Natural killer cell treated with Interleukin-12 subunit alpha and Interleukin-12 subunit beta and Interleukin-15 and Interleukin-18, amount 100 ng/mL, for 72 hours (primary cell): ENCODE results near the gene SCGB1A1. TPM values are rescaled to one million over a fixed set of nuclear protein-coding genes. Genes with fewer than 3 reads are reported as not detected.

Source experiments
- ATAC-seq, 2 donors: fragments of 150-1000 bp; cut with Tn5 transposase in 1 of 2; sonication (Bioruptor Pico), chemical (Tn5 transposase) in 1 of 2; 2 replicates each; pipeline ENCODE4 v1.10.0; 2021
- DNase-seq: peaks from one replicate; pipeline ENCODE4 v3.0.0; 2022; ENCODE audit warnings: low spot score
- H3K27ac Mint-ChIP-seq, 2 donors: 1 replicate in 1 of 2; 2 replicates in 1 of 2; pipeline ENCODE4 v1.8.0; 2022; ENCODE audit warnings: mixed read lengths in 2 of 2, mild to moderate bottlenecking in 1 of 2, moderate library complexity in 1 of 2
- H3K27me3 Mint-ChIP-seq, 2 donors: 1 replicate in 1 of 2; 2 replicates in 1 of 2; pipeline ENCODE4 v1.8.0; 2022; ENCODE audit warnings: mixed read lengths in 2 of 2
- H3K36me3 Mint-ChIP-seq: one replicate; pipeline ENCODE4 v1.8.0; 2022; ENCODE audit warnings: mixed read lengths
- H3K4me1 Mint-ChIP-seq, 2 donors: 1 replicate in 1 of 2; 2 replicates in 1 of 2; pipeline ENCODE4 v1.8.0; 2022; ENCODE audit warnings: low read depth in 2 of 2, mixed read lengths in 2 of 2, mild to moderate bottlenecking in 1 of 2
- H3K4me3 Mint-ChIP-seq: one replicate; pipeline ENCODE4 v1.8.0; 2022; ENCODE audit warnings: mixed read lengths
- H3K9me3 Mint-ChIP-seq: 2 replicates; pipeline ENCODE4 v1.8.0; 2022; ENCODE audit warnings: mixed read lengths
- total RNA-seq, 2 donors: library from RNA; stranded (reverse); gene quantifications; one replicate each; pipeline ENCODE4 v1.2.3, GENCODE V29; 2022

The SCGB1A1 gene
- total RNA-seq, 2 donors from 2014 or later, result not detected

GRCh38 chr11:62391642-62392425, 27.0 kb upstream of the SCGB1A1 start:
- no peak overlapping the region for H3K27ac Mint-ChIP-seq
- no peak overlapping the region for H3K4me3 Mint-ChIP-seq
- DNase-seq, result no peak
- no peak for ATAC-seq
- no peaks in the 10 kb centered on the region for H3K27me3 Mint-ChIP-seq
- no peaks in the 10 kb centered on the region for H3K9me3 Mint-ChIP-seq
- no peaks in the 10 kb centered on the region for H3K36me3 Mint-ChIP-seq
- peaks cover 6 to 10% of the 10 kb centered on the region in 2 donors for H3K4me1 Mint-ChIP-seq

- DNase-seq, result no peak
- Mint-ChIP-seq H3K4me3 (no peak overlapping the region), H3K36me3 (no peaks in the 10 kb centered on the region), H3K9me3 (no peaks in the 10 kb centered on the region), H3K27me3 (no peaks in the 10 kb centered on the region), H3K4me1 (peaks cover 5 to 8% of the 10 kb centered on the region in 2 donors), H3K27ac (no peak overlapping the region)
- ATAC-seq, result no peak
Measured at GRCh38 chr11:62392506-62392905, 26.3 kb upstream of the SCGB1A1 start.

- ATAC-seq (no peak), DNase-seq (no peak)
- Mint-ChIP-seq H3K9me3 (no peaks in the 10 kb centered on the region), H3K4me3 (no peak overlapping the region), H3K27me3 (no peaks in the 10 kb centered on the region), H3K36me3 (no peaks in the 10 kb centered on the region), H3K27ac (no peak overlapping the region), H3K4me1 (peaks cover 3 to 5% of the 10 kb centered on the region in 2 donors)
Measured at GRCh38 chr11:62393061-62393611, 25.7 kb upstream of the SCGB1A1 start.

GRCh38 chr11:62393735-62394134, 25.1 kb upstream of the SCGB1A1 start:
- DNase-seq (no peak), ATAC-seq (no peak)
- H3K36me3 Mint-ChIP-seq, result no peaks in the 10 kb centered on the region
- no peak overlapping the region for H3K27ac Mint-ChIP-seq
- peaks cover 3 to 5% of the 10 kb centered on the region in 2 donors for H3K4me1 Mint-ChIP-seq
- H3K27me3 Mint-ChIP-seq, result no peaks in the 10 kb centered on the region
- no peak overlapping the region for H3K4me3 Mint-ChIP-seq
- no peaks in the 10 kb centered on the region for H3K9me3 Mint-ChIP-seq

- no peak overlapping the region for H3K4me3 Mint-ChIP-seq
- peaks cover 5 to 7% of the 10 kb centered on the region in 2 donors for H3K4me1 Mint-ChIP-seq
- peak overlapping the region in 1 of 2 donors; percentile 74 for H3K27ac Mint-ChIP-seq
- peak; percentile 73 to 81 for ATAC-seq
- H3K27me3 Mint-ChIP-seq, result no peaks in the 10 kb centered on the region
- no peaks in the 10 kb centered on the region for H3K9me3 Mint-ChIP-seq
- H3K36me3 Mint-ChIP-seq, result no peaks in the 10 kb centered on the region
- DNase-seq, result peak; percentile 81
Measured at GRCh38 chr11:62394825-62395538, 23.9 kb upstream of the SCGB1A1 start.

GRCh38 chr11:62395885-62396551, 22.8 kb upstream of the SCGB1A1 start:
- ATAC-seq, result no peak
- no peaks in the 10 kb centered on the region for H3K36me3 Mint-ChIP-seq
- H3K9me3 Mint-ChIP-seq, result no peaks in the 10 kb centered on the region
- H3K27ac Mint-ChIP-seq, result no peak overlapping the region
- DNase-seq, result no peak
- peaks cover 5 to 7% of the 10 kb centered on the region in 2 donors for H3K4me1 Mint-ChIP-seq
- H3K4me3 Mint-ChIP-seq, result no peak overlapping the region
- H3K27me3 Mint-ChIP-seq, result no peaks in the 10 kb centered on the region

- Mint-ChIP-seq H3K4me3 (no peak overlapping the region), H3K27ac (peak overlapping the region in 1 of 2 donors; percentile 5), H3K4me1 (peaks cover 16 to 23% of the 10 kb centered on the region in 2 donors), H3K36me3 (no peaks in the 10 kb centered on the region), H3K27me3 (no peaks in the 10 kb centered on the region), H3K9me3 (no peaks in the 10 kb centered on the region)
- no peak for DNase-seq
- no peak for ATAC-seq
Measured at GRCh38 chr11:62398011-62398994, 20.5 kb upstream of the SCGB1A1 start.

- peak overlapping the region in 1 of 2 donors; percentile 61 for H3K27ac Mint-ChIP-seq
- no peaks in the 10 kb centered on the region for H3K27me3 Mint-ChIP-seq
- DNase-seq (no peak), ATAC-seq (no peak)
- no peaks in the 10 kb centered on the region for H3K36me3 Mint-ChIP-seq
- peaks cover 16 to 23% of the 10 kb centered on the region in 2 donors for H3K4me1 Mint-ChIP-seq
- H3K9me3 Mint-ChIP-seq, result no peaks in the 10 kb centered on the region
- H3K4me3 Mint-ChIP-seq, result no peak overlapping the region
Measured at GRCh38 chr11:62399172-62399877, 19.5 kb upstream of the SCGB1A1 start.

GRCh38 chr11:62399878-62400266, 19.0 kb upstream of the SCGB1A1 start:
- no peaks in the 10 kb centered on the region for H3K27me3 Mint-ChIP-seq
- peaks cover 14 to 22% of the 10 kb centered on the region in 2 donors for H3K4me1 Mint-ChIP-seq
- no peak for ATAC-seq

GRCh38 chr11:62400281-62400680, 18.6 kb upstream of the SCGB1A1 start:
- ATAC-seq, result no peak
- DNase-seq, result no peak
- Mint-ChIP-seq H3K4me1 (peaks cover 11 to 21% of the 10 kb centered on the region in 2 donors), H3K27me3 (no peaks in the 10 kb centered on the region), H3K4me3 (no peak overlapping the region), H3K36me3 (no peaks in the 10 kb centered on the region), H3K9me3 (no peaks in the 10 kb centered on the region), H3K27ac (no peak overlapping the region)

More at GRCh38 chr11:62399878-62400266, 19.0 kb upstream of the SCGB1A1 start:
- H3K36me3 Mint-ChIP-seq, result no peaks in the 10 kb centered on the region
- peak overlapping the region in 1 of 2 donors; percentile 61 for H3K27ac Mint-ChIP-seq
- no peaks in the 10 kb centered on the region for H3K9me3 Mint-ChIP-seq
- DNase-seq, result no peak
- no peak overlapping the region for H3K4me3 Mint-ChIP-seq

- H3K4me3 Mint-ChIP-seq, result no peak overlapping the region
- no peaks in the 10 kb centered on the region for H3K36me3 Mint-ChIP-seq
- H3K9me3 Mint-ChIP-seq, result no peaks in the 10 kb centered on the region
- no peak overlapping the region for H3K27ac Mint-ChIP-seq
- H3K27me3 Mint-ChIP-seq, result no peaks in the 10 kb centered on the region
- ATAC-seq (no peak), DNase-seq (no peak)
- peaks cover 11 to 21% of the 10 kb centered on the region in 2 donors for H3K4me1 Mint-ChIP-seq
Measured at GRCh38 chr11:62400760-62401159, 18.1 kb upstream of the SCGB1A1 start.

GRCh38 chr11:62401356-62401755, 17.5 kb upstream of the SCGB1A1 start:
- Mint-ChIP-seq H3K27me3 (no peaks in the 10 kb centered on the region), H3K27ac (peak overlapping the region; percentile 69 to 86), H3K9me3 (no peaks in the 10 kb centered on the region), H3K4me3 (peak overlapping the region; percentile 58), H3K4me1 (peaks cover 11 to 21% of the 10 kb centered on the region in 2 donors), H3K36me3 (no peaks in the 10 kb centered on the region)
- ATAC-seq (no peak), DNase-seq (no peak)
